MM.1S (cell line): ENCODE measurements around the gene MCRIP1.

Experiments
- DNase-seq: peaks from one replicate; pipeline ENCODE4 v3.0.0-alpha.2; 2015
- H2AFZ ChIP-seq: fragments of 300-600 bp; sonication (generic); 2 replicates; pipeline ENCODE4 v1.6.0; 2016; ENCODE audit warnings: antibody characterized with exemption, low read length
- H3F3A ChIP-seq: fragments of 300-600 bp; sonication (generic); 2 replicates; pipeline ENCODE4 v1.6.1; 2016; ENCODE audit warnings: mild to moderate bottlenecking, antibody characterized with exemption, low read length, moderate library complexity, mixed read lengths; ENCODE audit not compliant: insufficient read depth
- H3K27ac ChIP-seq: fragments of 300-600 bp; sonication (generic); 2 replicates; pipeline ENCODE4 v1.5.1; 2016; ENCODE audit warnings: mild to moderate bottlenecking, low read length
- H3K27me3 ChIP-seq: fragments of 300-600 bp; sonication (generic); replicated peaks from 2 replicates; pipeline ENCODE4 v1.6.0; 2016; ENCODE audit warnings: low read length; ENCODE audit not compliant: insufficient read depth
- H3K36me3 ChIP-seq: fragments of 300-600 bp; sonication (generic); replicated peaks from 2 replicates; pipeline ENCODE4 v1.6.1; 2016; ENCODE audit warnings: mild to moderate bottlenecking, low read length, mixed read lengths; ENCODE audit not compliant: insufficient read depth
- H3K4me1 ChIP-seq: fragments of 300-600 bp; sonication (generic); 2 replicates; pipeline ENCODE4 v1.6.1; 2016; ENCODE audit warnings: low read length, mixed read lengths
- H3K4me2 ChIP-seq: fragments of 300-600 bp; sonication (generic); 2 replicates; pipeline ENCODE4 v1.6.0; 2016; ENCODE audit warnings: low read depth, low read length
- H3K4me3 ChIP-seq: fragments of 300-600 bp; sonication (generic); 2 replicates; pipeline ENCODE4 v1.5.1; 2016; ENCODE audit warnings: low read length, mixed read lengths
- H3K79me2 ChIP-seq: fragments of 300-600 bp; sonication (generic); 2 replicates; pipeline ENCODE4 v1.6.1; 2016; ENCODE audit warnings: mixed run types, low read length, mixed read lengths
- H3K9ac ChIP-seq: fragments of 300-600 bp; sonication (generic); 2 replicates; pipeline ENCODE4 v1.6.1; 2016; ENCODE audit warnings: low read length, mixed read lengths
- H3K9me2 ChIP-seq: fragments of 300-600 bp; sonication (generic); replicated peaks from 2 replicates; pipeline ENCODE4 v1.6.1; 2016; ENCODE audit warnings: mild to moderate bottlenecking, low read length, mixed read lengths; ENCODE audit not compliant: insufficient read depth
- H3K9me3 ChIP-seq: fragments of 300-600 bp; sonication (generic); replicated peaks from 2 replicates; pipeline ENCODE4 v1.6.1; 2016; ENCODE audit warnings: mild to moderate bottlenecking, low read length, mixed read lengths; ENCODE audit not compliant: insufficient read depth
- H4K20me1 ChIP-seq: fragments of 300-600 bp; sonication (generic); 2 replicates; pipeline ENCODE4 v1.6.1; 2016; ENCODE audit warnings: mild to moderate bottlenecking, low read length, moderate library complexity, mixed read lengths; ENCODE audit not compliant: insufficient read depth
- EZH2 ChIP-seq: fragments of 300-600 bp; sonication (generic); optimal IDR thresholded peaks from 2 replicates; pipeline ENCODE3; 2017; ENCODE audit warnings: low read depth, mild to moderate bottlenecking, antibody characterized with exemption, low read length, mixed read lengths
- EZH2phosphoT487 ChIP-seq: fragments of 300-600 bp; sonication (generic); IDR thresholded peaks from 2 replicates; pipeline ENCODE4 v1.6.1; 2018; ENCODE audit warnings: antibody characterized with exemption, low read length
- TF ChIP-seq, protein P1 (sequence below): fragments of 300-600 bp; sonication (generic); IDR thresholded peaks from 2 replicates; pipeline ENCODE4 v1.5.1; 2016; ENCODE audit warnings: antibody characterized with exemption, low read length, mixed read lengths

Gene MCRIP1

DNA sequence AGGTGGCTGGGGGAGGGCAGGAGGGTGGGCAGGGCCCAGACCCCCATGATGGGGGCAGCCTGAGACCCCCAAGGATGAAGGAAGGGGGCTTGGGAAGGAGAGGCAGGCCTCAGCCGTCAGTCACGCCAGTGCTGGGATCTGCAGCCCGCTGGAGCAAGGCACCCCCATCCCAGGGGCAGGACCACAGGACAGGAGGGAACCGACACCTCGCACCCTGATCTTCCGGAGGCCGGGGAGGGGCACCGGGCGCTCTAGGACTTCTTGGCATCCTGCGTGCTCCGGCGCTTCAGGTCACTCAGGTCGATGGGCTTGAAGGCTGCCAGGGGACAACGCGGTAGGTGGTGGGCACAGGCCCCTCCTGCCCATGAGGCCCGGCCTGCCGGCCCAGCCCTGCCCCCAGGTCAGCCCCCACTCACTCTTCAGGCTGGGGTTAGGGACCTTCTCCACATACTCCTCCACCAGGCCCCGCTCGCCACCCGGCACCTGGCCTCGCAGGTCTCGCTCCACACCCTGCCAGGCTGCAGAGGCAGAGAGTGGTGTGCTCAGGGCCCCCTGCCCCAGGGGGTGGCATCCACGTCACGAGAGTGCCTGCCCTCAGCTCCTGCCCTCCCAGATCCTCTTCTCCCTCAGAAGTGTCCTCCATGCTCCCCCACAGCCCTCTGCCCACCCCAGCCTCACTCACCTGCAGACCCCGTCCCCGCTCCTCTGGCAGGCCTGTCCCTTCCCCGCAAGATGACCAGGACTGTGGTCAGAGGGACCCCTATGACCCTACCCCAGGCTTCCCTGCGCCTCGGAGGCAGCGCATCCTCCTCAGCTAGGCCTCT lies 9.9 kb downstream of the MCRIP1 start:
- no peak overlapping the region for H2AFZ ChIP-seq
- no peak for DNase-seq
- H3K4me1 ChIP-seq: no peaks in the 10 kb centered on the region
- H3K36me3 ChIP-seq: no peaks in the 10 kb centered on the region
- no peak overlapping the region for H3K9ac ChIP-seq
- no peak overlapping the region for H3K4me2 ChIP-seq
- no peaks in the 10 kb centered on the region for H4K20me1 ChIP-seq
- H3K9me3 ChIP-seq: no peaks in the 10 kb centered on the region
- no peaks in the 10 kb centered on the region for H3F3A ChIP-seq
- H3K4me3 ChIP-seq: no peak overlapping the region
- peaks cover 2% of the 10 kb centered on the region; the same call in 1 of the 2 replicates for H3K27me3 ChIP-seq
- no peaks in the 10 kb centered on the region for H3K79me2 ChIP-seq
- no peak for TF ChIP-seq EZH2
- H3K9me2 ChIP-seq: no peaks in the 10 kb centered on the region
- H3K27ac ChIP-seq: no peak overlapping the region

DNA sequence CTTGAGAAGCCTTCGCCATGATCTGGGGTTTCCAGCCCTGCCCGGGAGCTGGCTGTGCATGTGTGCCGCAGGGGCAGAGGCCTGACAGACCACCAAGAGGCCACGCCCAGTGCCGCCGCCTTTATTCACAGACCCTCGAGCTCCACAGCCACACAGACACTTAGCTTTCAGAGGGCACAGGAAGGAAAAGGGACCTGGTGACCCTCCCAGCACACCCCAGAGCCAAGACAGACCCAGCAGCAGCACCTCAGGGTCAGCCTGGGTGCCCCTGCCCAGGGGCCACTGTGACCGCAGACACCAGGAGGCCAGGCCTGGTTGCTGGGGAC lies 10.8 kb downstream of the MCRIP1 start:
- Histone ChIP-seq H3K4me1 (no peaks in the 10 kb centered on the region), H3K4me3 (no peak overlapping the region), H3K36me3 (no peaks in the 10 kb centered on the region), H3K27me3 (peaks cover 11% of the 10 kb centered on the region), H3F3A (no peaks in the 10 kb centered on the region), H4K20me1 (no peaks in the 10 kb centered on the region), H3K79me2 (no peaks in the 10 kb centered on the region), H3K27ac (no peak overlapping the region), H3K9me2 (no peaks in the 10 kb centered on the region), H2AFZ (no peak overlapping the region), H3K9me3 (no peaks in the 10 kb centered on the region), H3K9ac (no peak overlapping the region), H3K4me2 (no peak overlapping the region)
- no peak for DNase-seq
- no peak for TF ChIP-seq EZH2
- no peak for TF ChIP-seq EZH2phosphoT487
- TF ChIP-seq, protein P1, sequence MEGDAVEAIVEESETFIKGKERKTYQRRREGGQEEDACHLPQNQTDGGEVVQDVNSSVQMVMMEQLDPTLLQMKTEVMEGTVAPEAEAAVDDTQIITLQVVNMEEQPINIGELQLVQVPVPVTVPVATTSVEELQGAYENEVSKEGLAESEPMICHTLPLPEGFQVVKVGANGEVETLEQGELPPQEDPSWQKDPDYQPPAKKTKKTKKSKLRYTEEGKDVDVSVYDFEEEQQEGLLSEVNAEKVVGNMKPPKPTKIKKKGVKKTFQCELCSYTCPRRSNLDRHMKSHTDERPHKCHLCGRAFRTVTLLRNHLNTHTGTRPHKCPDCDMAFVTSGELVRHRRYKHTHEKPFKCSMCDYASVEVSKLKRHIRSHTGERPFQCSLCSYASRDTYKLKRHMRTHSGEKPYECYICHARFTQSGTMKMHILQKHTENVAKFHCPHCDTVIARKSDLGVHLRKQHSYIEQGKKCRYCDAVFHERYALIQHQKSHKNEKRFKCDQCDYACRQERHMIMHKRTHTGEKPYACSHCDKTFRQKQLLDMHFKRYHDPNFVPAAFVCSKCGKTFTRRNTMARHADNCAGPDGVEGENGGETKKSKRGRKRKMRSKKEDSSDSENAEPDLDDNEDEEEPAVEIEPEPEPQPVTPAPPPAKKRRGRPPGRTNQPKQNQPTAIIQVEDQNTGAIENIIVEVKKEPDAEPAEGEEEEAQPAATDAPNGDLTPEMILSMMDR: no peak

DNA sequence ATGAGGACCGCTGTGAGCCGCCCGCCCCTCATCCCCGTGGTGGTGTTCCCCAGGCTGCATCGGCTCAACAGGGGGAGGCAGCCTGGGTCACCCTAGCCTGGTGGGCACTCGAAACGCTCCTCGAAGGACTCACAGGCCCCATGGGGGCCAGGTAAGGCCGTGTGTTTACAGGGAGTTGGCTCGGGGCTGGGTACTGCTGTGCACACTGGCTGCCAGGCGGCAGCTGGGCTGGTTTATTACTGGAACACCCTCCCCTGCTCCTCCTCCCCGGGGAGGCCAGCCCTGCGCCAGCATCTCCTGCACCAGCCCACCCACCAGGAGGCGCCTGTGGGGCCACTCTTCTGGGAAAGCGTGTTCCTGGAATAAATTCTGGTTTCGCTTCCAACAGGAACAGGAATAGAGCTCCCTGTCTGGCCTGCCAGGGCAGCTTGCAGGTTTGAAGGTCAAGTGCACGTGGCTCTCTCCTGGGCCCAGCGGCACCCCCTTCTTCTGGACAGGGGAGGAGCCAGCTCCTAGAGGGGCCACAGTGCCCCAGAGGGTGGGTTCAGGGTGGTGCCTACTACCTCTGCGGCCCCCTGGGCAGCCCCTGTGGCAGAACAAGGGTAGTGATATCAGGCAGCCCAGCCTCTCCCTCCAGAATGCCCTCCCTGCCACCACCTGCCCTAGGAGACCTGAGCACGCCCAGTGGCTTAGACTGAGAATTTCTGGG lies 11.3 kb downstream of the MCRIP1 start:
- Histone ChIP-seq H4K20me1 (no peaks in the 10 kb centered on the region), H2AFZ (no peak overlapping the region), H3K36me3 (no peaks in the 10 kb centered on the region), H3K27ac (no peak overlapping the region), H3K79me2 (no peaks in the 10 kb centered on the region), H3K9me2 (no peaks in the 10 kb centered on the region), H3K4me1 (no peaks in the 10 kb centered on the region), H3F3A (no peaks in the 10 kb centered on the region), H3K27me3 (peaks cover 17% of the 10 kb centered on the region), H3K9ac (no peak overlapping the region), H3K4me3 (no peak overlapping the region), H3K9me3 (no peaks in the 10 kb centered on the region), H3K4me2 (no peak overlapping the region)
- no peak for TF ChIP-seq EZH2
- TF ChIP-seq, protein P1: peak; percentile 12; the same call in 1 of the 2 replicates
- DNase-seq: no peak

DNA sequence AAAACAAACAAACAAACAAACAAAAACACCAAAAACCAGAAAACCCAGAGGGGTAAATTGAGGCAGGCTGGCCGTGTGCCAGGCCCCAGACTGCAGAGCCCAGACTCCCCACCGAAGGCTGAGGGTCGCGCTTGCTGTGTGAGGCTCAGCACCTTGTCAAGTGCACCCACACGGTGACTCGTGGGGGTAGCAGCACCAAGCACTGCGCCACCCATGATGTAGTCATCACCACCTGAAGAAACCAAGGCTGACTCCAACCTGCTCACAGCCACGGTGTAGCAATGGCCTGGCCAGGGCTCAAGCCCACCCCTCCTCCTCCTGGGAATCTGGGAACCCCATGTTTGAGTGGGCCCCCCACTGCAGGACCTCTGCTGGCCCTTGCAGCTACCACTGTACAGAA lies 11.9 kb downstream of the MCRIP1 start:
- no peak overlapping the region for H3K9ac ChIP-seq
- H3K9me2 ChIP-seq: no peaks in the 10 kb centered on the region
- DNase-seq: no peak
- no peaks in the 10 kb centered on the region; the same call in 1 of the 2 replicates for H3F3A ChIP-seq
- no peaks in the 10 kb centered on the region for H3K79me2 ChIP-seq
- no peaks in the 10 kb centered on the region for H3K9me3 ChIP-seq
- no peak overlapping the region for H2AFZ ChIP-seq
- H3K4me3 ChIP-seq: no peak overlapping the region
- TF ChIP-seq EZH2: no peak
- TF ChIP-seq, protein P1: no peak
- peaks cover 2% of the 10 kb centered on the region for H3K4me1 ChIP-seq
- H3K27me3 ChIP-seq: peaks cover 19% of the 10 kb centered on the region
- no peak overlapping the region for H3K4me2 ChIP-seq
- no peak overlapping the region for H3K27ac ChIP-seq
- H4K20me1 ChIP-seq: no peaks in the 10 kb centered on the region
- no peaks in the 10 kb centered on the region for H3K36me3 ChIP-seq
